ENCODE data around the gene DNMBP. TPM values are rescaled to one million over a fixed set of nuclear protein-coding genes. Genes with fewer than 3 reads are reported as not detected.
A peak's percentile ranks its signal among the peaks of the same experiment; 100 is the strongest.
"Not testable (repeated sequence)": the region's sequence is repeated elsewhere in the genome, so short reads cannot be mapped to it uniquely, and the experiment has no call there.

Gene DNMBP
- total and polyA plus RNA-seq, 2 experiments from 2014 or later: 13.6 to 22.9 TPM

- Histone ChIP-seq H3K27me3 (no peaks in the 10 kb centered on the region), H3K4me1 (ENCODE audit: low read depth) (no peaks in the 10 kb centered on the region), H3K27ac (no peak overlapping the region), H3K4me3 (no peak overlapping the region), H3K9me3 (ENCODE audit: low read depth) (no peaks in the 10 kb centered on the region), H3K36me3 (peaks cover 5% of the 10 kb centered on the region)
- no peak for DNase-seq (ENCODE audit: low read depth in 1 of 2, low spot score in 1 of 2)
- TF ChIP-seq, protein P1, sequence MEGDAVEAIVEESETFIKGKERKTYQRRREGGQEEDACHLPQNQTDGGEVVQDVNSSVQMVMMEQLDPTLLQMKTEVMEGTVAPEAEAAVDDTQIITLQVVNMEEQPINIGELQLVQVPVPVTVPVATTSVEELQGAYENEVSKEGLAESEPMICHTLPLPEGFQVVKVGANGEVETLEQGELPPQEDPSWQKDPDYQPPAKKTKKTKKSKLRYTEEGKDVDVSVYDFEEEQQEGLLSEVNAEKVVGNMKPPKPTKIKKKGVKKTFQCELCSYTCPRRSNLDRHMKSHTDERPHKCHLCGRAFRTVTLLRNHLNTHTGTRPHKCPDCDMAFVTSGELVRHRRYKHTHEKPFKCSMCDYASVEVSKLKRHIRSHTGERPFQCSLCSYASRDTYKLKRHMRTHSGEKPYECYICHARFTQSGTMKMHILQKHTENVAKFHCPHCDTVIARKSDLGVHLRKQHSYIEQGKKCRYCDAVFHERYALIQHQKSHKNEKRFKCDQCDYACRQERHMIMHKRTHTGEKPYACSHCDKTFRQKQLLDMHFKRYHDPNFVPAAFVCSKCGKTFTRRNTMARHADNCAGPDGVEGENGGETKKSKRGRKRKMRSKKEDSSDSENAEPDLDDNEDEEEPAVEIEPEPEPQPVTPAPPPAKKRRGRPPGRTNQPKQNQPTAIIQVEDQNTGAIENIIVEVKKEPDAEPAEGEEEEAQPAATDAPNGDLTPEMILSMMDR (IDR thresholded peaks at IDR 0.05; ENCODE audit: low read depth, low read length): no peak
Measured at GRCh38 chr10:99952799-99953198, 56.9 kb downstream of the DNMBP start.

- H3K27ac ChIP-seq; H3K4me3 ChIP-seq; DNase-seq (ENCODE audit: low read depth in 1 of 2, low spot score in 1 of 2): not testable (repeated sequence)
Measured at GRCh38 chr10:99946051-99946450, 63.7 kb downstream of the DNMBP start.

DNA sequence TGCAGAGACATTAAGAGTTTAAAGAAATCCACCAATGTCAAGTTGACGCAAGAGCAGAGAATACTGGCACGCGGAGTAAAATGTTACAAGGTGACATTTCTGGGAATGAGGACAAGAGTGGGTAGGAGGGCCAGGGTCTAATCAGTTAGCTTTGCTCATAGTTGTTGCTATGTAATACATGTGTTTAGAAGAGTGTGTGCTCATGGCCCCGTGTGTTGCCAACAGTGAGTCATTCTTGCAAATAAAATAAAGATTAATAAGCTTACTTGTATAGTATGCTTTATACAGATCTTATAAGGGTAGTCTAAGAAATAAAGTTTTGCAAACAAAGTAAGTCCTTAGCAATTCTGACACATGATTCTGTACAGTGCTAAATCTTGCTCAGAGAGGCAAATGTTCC lies 64.5 kb downstream of the DNMBP start:
- DNase-seq (ENCODE audit: low read depth in 1 of 2, low spot score in 1 of 2): peak; percentile 3 to 94
- Histone ChIP-seq H3K27me3 (no peaks in the 10 kb centered on the region), H3K4me1 (ENCODE audit: low read depth) (peaks cover 11% of the 10 kb centered on the region), H3K36me3 (no peaks in the 10 kb centered on the region), H3K9me3 (ENCODE audit: low read depth) (no peaks in the 10 kb centered on the region), H3K27ac (no peak overlapping the region), H3K4me3 (no peak overlapping the region)
- TF ChIP-seq, protein P1 (IDR thresholded peaks at IDR 0.05; ENCODE audit: low read depth, low read length): no peak

More at GRCh38 chr10:99946051-99946450, 63.7 kb downstream of the DNMBP start:
- H3K4me1 ChIP-seq (ENCODE audit: low read depth): peaks cover 11% of the 10 kb centered on the region
- not testable (repeated sequence) for H3K9me3 ChIP-seq (ENCODE audit: low read depth); H3K36me3 ChIP-seq; H3K27me3 ChIP-seq

DNA sequence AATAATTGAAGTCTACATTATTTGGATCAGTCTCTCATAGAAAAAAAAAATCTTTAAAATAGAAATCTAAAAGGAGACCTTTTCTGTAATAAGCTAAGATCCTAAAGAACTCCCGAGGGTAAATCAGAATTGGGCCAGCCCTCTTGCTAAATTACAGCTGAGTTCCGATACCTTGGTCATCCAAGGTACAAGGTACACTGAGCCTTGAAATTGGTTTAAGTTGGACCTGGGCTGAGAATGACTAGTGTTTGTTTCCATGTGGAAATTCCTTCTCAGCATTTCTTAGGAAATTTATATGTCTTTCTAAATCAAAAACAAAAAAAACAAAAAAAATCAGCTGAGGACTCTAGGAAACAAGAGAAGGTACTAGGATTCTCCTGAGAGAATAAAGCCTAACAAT lies 64.9 kb downstream of the DNMBP start:
- no peaks in the 10 kb centered on the region for H3K36me3 ChIP-seq

DNA sequence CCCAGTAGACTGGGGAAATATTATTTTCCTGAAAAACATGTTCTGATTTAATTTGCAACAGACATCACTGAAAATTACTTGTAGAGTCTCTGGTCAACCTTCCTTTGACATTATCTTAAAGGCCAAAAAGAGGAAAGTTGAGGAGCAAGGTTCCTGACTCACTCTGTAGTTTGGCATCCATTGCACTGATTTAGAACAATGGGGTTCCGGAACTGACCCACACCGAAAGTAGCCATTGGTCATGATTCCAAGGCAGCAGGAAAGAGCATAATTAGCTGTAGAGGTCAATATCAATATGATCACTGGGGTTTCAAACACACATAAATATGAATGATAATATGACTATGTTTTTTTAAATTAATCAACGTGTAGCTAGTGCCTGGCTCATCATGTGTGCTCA lies 65.8 kb downstream of the DNMBP start:
- no peak for DNase-seq (ENCODE audit: low read depth in 1 of 2, low spot score in 1 of 2)
- Histone ChIP-seq H3K4me1 (ENCODE audit: low read depth) (peaks cover 11% of the 10 kb centered on the region), H3K36me3 (no peaks in the 10 kb centered on the region), H3K27ac (no peak overlapping the region), H3K4me3 (no peak overlapping the region), H3K9me3 (ENCODE audit: low read depth) (no peaks in the 10 kb centered on the region), H3K27me3 (no peaks in the 10 kb centered on the region)
- TF ChIP-seq, protein P1 (IDR thresholded peaks at IDR 0.05; ENCODE audit: low read depth, low read length): no peak

More for the DNA sequence above, 64.9 kb downstream of the DNMBP start:
- no peak overlapping the region for H3K27ac ChIP-seq
- peaks cover 11% of the 10 kb centered on the region for H3K4me1 ChIP-seq (ENCODE audit: low read depth)
- no peaks in the 10 kb centered on the region for H3K27me3 ChIP-seq
- H3K9me3 ChIP-seq (ENCODE audit: low read depth): no peaks in the 10 kb centered on the region
- no peak for DNase-seq (ENCODE audit: low read depth in 1 of 2, low spot score in 1 of 2)
- no peak overlapping the region for H3K4me3 ChIP-seq
- TF ChIP-seq, protein P1 (IDR thresholded peaks at IDR 0.05; ENCODE audit: low read depth, low read length): no peak

DNA sequence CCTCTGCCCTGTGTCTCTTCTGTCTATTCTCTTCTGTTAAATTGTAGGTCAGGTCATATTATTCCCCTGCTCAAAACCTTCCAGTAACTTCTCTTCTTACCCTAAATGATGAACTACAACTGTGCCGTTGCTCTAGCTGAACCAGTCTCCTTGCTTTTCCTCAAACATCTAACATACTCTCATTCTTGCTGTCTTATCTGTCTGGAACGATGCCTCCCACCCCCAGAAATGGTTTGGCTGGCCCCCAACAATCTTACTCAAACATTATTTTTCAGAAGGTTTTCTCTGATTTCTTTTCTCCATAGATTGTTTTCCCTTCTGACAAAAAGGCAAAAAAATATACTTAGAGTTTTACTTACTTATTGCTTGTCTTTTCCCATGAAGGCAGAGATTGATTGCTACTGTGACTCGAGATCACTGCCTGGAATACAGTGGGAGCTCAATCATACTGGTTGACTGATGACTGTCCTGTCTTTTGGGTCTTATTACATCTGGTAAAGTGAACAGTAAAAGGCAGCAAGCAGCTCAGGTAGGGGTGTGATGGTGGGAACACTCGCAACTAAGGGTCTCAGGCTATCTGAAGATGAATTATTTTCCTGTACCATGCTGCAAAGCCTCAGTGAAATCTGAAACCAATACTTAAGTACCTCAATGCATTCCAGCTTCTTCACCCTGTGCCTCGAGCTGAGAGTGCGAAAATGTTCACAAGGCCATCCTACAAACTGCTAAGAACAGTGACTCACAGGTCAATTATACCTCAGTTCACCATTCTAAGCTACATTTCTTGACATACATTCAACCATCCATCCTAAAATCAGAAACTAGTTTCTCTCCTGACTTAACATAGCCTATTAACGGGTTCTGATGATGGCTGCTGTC lies 67.6 kb downstream of the DNMBP start:
- Histone ChIP-seq H3K4me3 (no peak overlapping the region), H3K4me1 (ENCODE audit: low read depth) (peaks cover 11% of the 10 kb centered on the region), H3K27me3 (no peaks in the 10 kb centered on the region), H3K9me3 (ENCODE audit: low read depth) (no peaks in the 10 kb centered on the region), H3K27ac (peak overlapping the region; percentile 72), H3K36me3 (no peaks in the 10 kb centered on the region)
- TF ChIP-seq, protein P1 (IDR thresholded peaks at IDR 0.05; ENCODE audit: low read depth, low read length): no peak
- peak; percentile 79 to 85 for DNase-seq (ENCODE audit: low read depth in 1 of 2, low spot score in 1 of 2)

All from cardiac muscle cell (in vitro differentiated cells and primary cell).